IMR-90 (cell line): Measurements from ENCODE around the gene ELOVL5. TPM values are rescaled to one million over a fixed set of nuclear protein-coding genes. Genes with fewer than 3 reads are reported as not detected.

ENCODE experiments used
- ATAC-seq: fragments of 200-7000 bp; cut with Tn5 transposase; 2 replicates; pipeline ENCODE4 v1.9.1; 2020; ENCODE audit warnings: low read depth, mild to moderate bottlenecking, moderate library complexity
- BruUV-seq: library from RNA; stranded (reverse); fragments of 400-500 nt; replicated peaks from 2 replicates; lab custom pipeline; 2021; lab: Mats Ljungman, UMichigan
- CTCF ChIA-PET: fragments of 300-600 bp; formaldehyde crosslinking; extraction: SDS; loops from one replicate; lab custom pipeline; 2021; ENCODE audit warnings: antibody characterized with exemption; lab: Yijun Ruan, JAX
- POLR2A ChIA-PET: fragments of 300-600 bp; sonication (Branson Sonifier 250); formaldehyde crosslinking; loops from one replicate; lab custom pipeline; 2022; ENCODE audit warnings: antibody characterized with exemption; ENCODE audit not compliant: unreplicated experiment; lab: Charles Lee
- DNase-seq: peaks from one replicate; pipeline ENCODE4 v3.0.0; 2013
- H2AFZ ChIP-seq: replicated peaks from 2 replicates; pipeline ENCODE3; 2013; ENCODE audit warnings: low read length, mild to moderate bottlenecking; ENCODE audit not compliant: poor library complexity
- H2AK5ac ChIP-seq: 2 replicates; pipeline ENCODE4 v1.6.1; 2013; ENCODE audit warnings: low read depth, low read length, inconsistent platforms
- H2AK9ac ChIP-seq: replicated peaks from 2 replicates; pipeline ENCODE3; 2013; ENCODE audit warnings: mild to moderate bottlenecking, low read depth, low read length, moderate library complexity; ENCODE audit not compliant: poor library complexity
- H2BK120ac ChIP-seq: 2 replicates; pipeline ENCODE4 v1.6.1; 2013; ENCODE audit warnings: low read depth, low read length, inconsistent platforms
- H2BK15ac ChIP-seq: 3 replicates; pipeline ENCODE4 v1.6.1; 2013; ENCODE audit warnings: low read depth, low read length, inconsistent platforms
- H2BK20ac ChIP-seq: 2 replicates; pipeline ENCODE4 v1.6.1; 2013; ENCODE audit warnings: low read depth, mild to moderate bottlenecking, inconsistent platforms, low read length, moderate library complexity
- H2BK5ac ChIP-seq: 2 replicates; pipeline ENCODE4 v1.6.1; 2013; ENCODE audit warnings: mild to moderate bottlenecking, low read depth, low read length, inconsistent platforms; ENCODE audit not compliant: poor library complexity, severe bottlenecking
- H3K14ac ChIP-seq: replicated peaks from 2 replicates; pipeline ENCODE4 v1.6.1; 2013; ENCODE audit warnings: low read depth, low read length, inconsistent platforms
- H3K18ac ChIP-seq: 2 replicates; pipeline ENCODE4 v1.6.1; 2013; ENCODE audit warnings: low read depth, low read length, control low read depth
- H3K23ac ChIP-seq: 2 replicates; pipeline ENCODE4 v1.6.1; 2013; ENCODE audit warnings: low read depth, low read length, inconsistent platforms
- H3K27ac ChIP-seq: 2 replicates; pipeline ENCODE4 v1.5.1; 2013; ENCODE audit warnings: mild to moderate bottlenecking, control low read depth, low read length; ENCODE audit not compliant: insufficient read depth
- H3K27me3 ChIP-seq: 2 replicates; pipeline ENCODE4 v1.6.1; 2013; ENCODE audit warnings: low read length; ENCODE audit not compliant: control insufficient read depth, insufficient read depth
- H3K36me3 ChIP-seq: 2 replicates; pipeline ENCODE4 v1.6.1; 2013; ENCODE audit warnings: low read length, mixed read lengths; ENCODE audit not compliant: control insufficient read depth, insufficient read depth
- H3K4ac ChIP-seq: 2 replicates; pipeline ENCODE4 v1.6.1; 2013; ENCODE audit warnings: low read depth, low read length, inconsistent platforms
- H3K4me1 ChIP-seq: 2 replicates; pipeline ENCODE4 v1.6.1; 2013; ENCODE audit warnings: low read length, mixed read lengths; ENCODE audit not compliant: control insufficient read depth, insufficient read depth
- H3K4me2 ChIP-seq: 2 replicates; pipeline ENCODE4 v1.6.1; 2013; ENCODE audit warnings: low read depth, mild to moderate bottlenecking, control low read depth, low read length, moderate library complexity
- H3K4me3 ChIP-seq: 2 replicates; pipeline ENCODE4 v1.5.1; 2013; ENCODE audit warnings: low read depth, mild to moderate bottlenecking, control low read depth, low read length, moderate library complexity; ENCODE audit not compliant: insufficient read depth
- H3K56ac ChIP-seq: 2 replicates; pipeline ENCODE4 v1.6.1; 2013; ENCODE audit warnings: low read length, inconsistent platforms; ENCODE audit not compliant: insufficient read depth; ENCODE audit errors: extremely low read depth
- H3K79me1 ChIP-seq, 2 experiments: 2 replicates each; pipeline ENCODE4 v1.6.1; 2013; ENCODE audit warnings: low read length in 2 of 2, inconsistent platforms in 1 of 2, low read depth in 1 of 2
- H3K9ac ChIP-seq: 2 replicates; pipeline ENCODE4 v1.6.1; 2013; ENCODE audit warnings: low read depth, low read length, control low read depth
- H3K9me1 ChIP-seq: 2 replicates; pipeline ENCODE4 v1.6.1; 2013; ENCODE audit warnings: low read length, inconsistent platforms; ENCODE audit not compliant: insufficient read depth
- H3K9me3 ChIP-seq: 2 replicates; pipeline ENCODE4 v1.6.1; 2013; ENCODE audit warnings: low read length; ENCODE audit not compliant: control insufficient read depth, insufficient read depth
- H4K20me1 ChIP-seq: 2 replicates; pipeline ENCODE4 v1.6.1; 2013; ENCODE audit warnings: low read length, inconsistent platforms; ENCODE audit not compliant: insufficient read depth
- H4K5ac ChIP-seq: 2 replicates; pipeline ENCODE4 v1.6.1; 2013; ENCODE audit warnings: mild to moderate bottlenecking, low read depth, low read length, control low read depth
- H4K8ac ChIP-seq, 2 experiments: 2 replicates each; pipeline ENCODE4 v1.6.1; 2013; ENCODE audit warnings: low read depth in 2 of 2, low read length in 2 of 2, control low read depth in 1 of 2, inconsistent platforms in 1 of 2
- H4K91ac ChIP-seq: 2 replicates; pipeline ENCODE4 v1.6.1; 2013; ENCODE audit warnings: low read depth, low read length, inconsistent platforms; ENCODE audit not compliant: insufficient read depth
- BHLHE40 ChIP-seq: fragments of 150-350 bp; IDR thresholded peaks from 2 replicates; pipeline ENCODE4 v1.6.1; 2016; ENCODE audit warnings: mild to moderate bottlenecking, low read depth, low read length
- CEBPB ChIP-seq: IDR thresholded peaks from 2 replicates; pipeline ENCODE4 v1.6.1; 2012; ENCODE audit warnings: low read depth, low read length, improper control_type of control experiment
- CHD1 ChIP-seq: IDR thresholded peaks from 2 replicates; pipeline ENCODE4 v1.6.1; 2012; ENCODE audit warnings: low read depth, low read length, improper control_type of control experiment
- FOS ChIP-seq: fragments of 150-350 bp; IDR thresholded peaks from 2 replicates; pipeline ENCODE4 v1.6.1; 2016; ENCODE audit warnings: low read depth, low read length
- RCOR1 ChIP-seq: IDR thresholded peaks from 2 replicates; pipeline ENCODE4 v1.6.1; 2012; ENCODE audit warnings: mild to moderate bottlenecking, low read length, improper control_type of control experiment; ENCODE audit not compliant: insufficient replicate concordance
- WGBS, 2 experiments: methylation state at CpG; one replicate each; pipeline versions ENCODE4 v1.1.5 to v1.1.7; 2013; ENCODE audit warnings: missing lambda C conversion rate in 2 of 2; ENCODE audit not compliant: insufficient read length in 1 of 2; ENCODE audit errors: extremely low coverage in 2 of 2; 5-methylcytosine and 5-hydroxymethylcytosine counted together
- dilution Hi-C: fragments of 300-500 bp; cut with HindIII; formaldehyde crosslinking; loops from one replicate; pipeline ENCODE4 v1.14.3; 2018; ENCODE audit warnings: low sequenced_read_pairs; ENCODE audit not compliant: unreplicated experiment
- in situ Hi-C: fragments of 300-500 bp; cut with MboI; formaldehyde crosslinking; loops from 3 replicates; pipeline ENCODE4 v1.14.3; 2019; ENCODE audit warnings: low sequenced_read_pairs, inconsistent platforms, mixed read lengths
- intact Hi-C: fragments of 100-400 bp; cut with micrococcal nuclease; formaldehyde crosslinking; loops from 2 replicates; pipeline ENCODE4 v1.10.0; 2022
- polyA plus RNA-seq, 3 experiments: library from polyadenylated mRNA; depleted of rRNA; stranded (reverse); fragments of >200 nt; gene quantifications; 2 replicates each; pipeline ENCODE4 v1.2.3, GENCODE V29; 2012; ENCODE audit warnings: low replicate concordance in 1 of 3
- total RNA-seq: library from RNA; depleted of rRNA; stranded (reverse); fragments of >200 nt; gene quantifications from 2 replicates; pipeline ENCODE4 v1.2.3, GENCODE V29; 2012
- TF ChIP-seq, protein P1 (sequence below): fragments of 150-350 bp; IDR thresholded peaks from 2 replicates; pipeline ENCODE4 v1.6.1; 2017; ENCODE audit warnings: mild to moderate bottlenecking, antibody characterized with exemption, low read length, low read depth
- TF ChIP-seq, protein P2 (sequence below): fragments of 150-350 bp; IDR thresholded peaks from 2 replicates; pipeline ENCODE4 v1.6.1; 2016; ENCODE audit warnings: low read depth, mild to moderate bottlenecking, low read length, moderate library complexity, borderline replicate concordance

ELOVL5 gene
- total and polyA plus RNA-seq, 2 of the 4 experiments (the other 2 are of a cell fraction): 32.1 to 42.3 TPM

- H2AK9ac ChIP-seq: no peak overlapping the region
- in situ Hi-C loops: no loop called here
- H3K79me1 ChIP-seq: no peaks in the 10 kb centered on the region; a peak in 1 of 4 replicates
- no peak overlapping the region for H2BK120ac ChIP-seq
- H3K27ac ChIP-seq: no peak overlapping the region
- H4K5ac ChIP-seq: no peak overlapping the region
- H3K9me3 ChIP-seq: no peaks in the 10 kb centered on the region
- ChIA-PET POLR2A (no interaction called here), CTCF (no interaction called here)
- no peak overlapping the region for H2AK5ac ChIP-seq
- peaks cover 13% of the 10 kb centered on the region for H3K9me1 ChIP-seq
- H3K9ac ChIP-seq: no peak overlapping the region
- H4K91ac ChIP-seq: no peak overlapping the region
- dilution Hi-C loops: no loop called here
- H3K23ac ChIP-seq: 0 out of 2 replicates have a peak overlapping the region, but pooled peaks have one; percentile 24
- no peak overlapping the region for H2BK5ac ChIP-seq
- H2AFZ ChIP-seq: peak overlapping the region; percentile 14
- no peak overlapping the region for H2BK15ac ChIP-seq
- intact Hi-C loops: no loop called here
- no peak for TF ChIP-seq CEBPB
- TF ChIP-seq, protein P1, sequence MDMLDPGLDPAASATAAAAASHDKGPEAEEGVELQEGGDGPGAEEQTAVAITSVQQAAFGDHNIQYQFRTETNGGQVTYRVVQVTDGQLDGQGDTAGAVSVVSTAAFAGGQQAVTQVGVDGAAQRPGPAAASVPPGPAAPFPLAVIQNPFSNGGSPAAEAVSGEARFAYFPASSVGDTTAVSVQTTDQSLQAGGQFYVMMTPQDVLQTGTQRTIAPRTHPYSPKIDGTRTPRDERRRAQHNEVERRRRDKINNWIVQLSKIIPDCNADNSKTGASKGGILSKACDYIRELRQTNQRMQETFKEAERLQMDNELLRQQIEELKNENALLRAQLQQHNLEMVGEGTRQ: no peak
- no peak for TF ChIP-seq RCOR1
- no peak for TF ChIP-seq BHLHE40
- TF ChIP-seq, protein P2, sequence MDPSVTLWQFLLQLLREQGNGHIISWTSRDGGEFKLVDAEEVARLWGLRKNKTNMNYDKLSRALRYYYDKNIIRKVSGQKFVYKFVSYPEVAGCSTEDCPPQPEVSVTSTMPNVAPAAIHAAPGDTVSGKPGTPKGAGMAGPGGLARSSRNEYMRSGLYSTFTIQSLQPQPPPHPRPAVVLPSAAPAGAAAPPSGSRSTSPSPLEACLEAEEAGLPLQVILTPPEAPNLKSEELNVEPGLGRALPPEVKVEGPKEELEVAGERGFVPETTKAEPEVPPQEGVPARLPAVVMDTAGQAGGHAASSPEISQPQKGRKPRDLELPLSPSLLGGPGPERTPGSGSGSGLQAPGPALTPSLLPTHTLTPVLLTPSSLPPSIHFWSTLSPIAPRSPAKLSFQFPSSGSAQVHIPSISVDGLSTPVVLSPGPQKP: no peak
- no peak for TF ChIP-seq CHD1
- no peak for TF ChIP-seq FOS
- ATAC-seq: peak; percentile 90
- peaks cover 13% of the 10 kb centered on the region for H3K36me3 ChIP-seq
- H3K18ac ChIP-seq: no peak overlapping the region
- 56% methylated on average over 2 of the region's 2 CpGs; no CpG with 5 or more reads in 1 of the 2 experiments for WGBS, 2 experiments
- no peak overlapping the region for H3K4me3 ChIP-seq
- BruUV-seq: no TSS peak
- no peak overlapping the region for H2BK20ac ChIP-seq
- no peak overlapping the region for H3K4me2 ChIP-seq
- no peaks in the 10 kb centered on the region for H3K27me3 ChIP-seq
- peak; percentile 62 for DNase-seq
- H3K4me1 ChIP-seq: peaks cover 5% of the 10 kb centered on the region; the same call in 1 of the 2 replicates
- H3K56ac ChIP-seq: no peak overlapping the region
- no peak overlapping the region for H4K8ac ChIP-seq
- H3K14ac ChIP-seq: 0 out of 2 replicates have a peak overlapping the region, but pooled peaks have one; percentile 20
- H4K20me1 ChIP-seq: no peaks in the 10 kb centered on the region
- H3K4ac ChIP-seq: no peak overlapping the region
Measured at GRCh38 chr6:53263917-53264316, 84.8 kb downstream of the ELOVL5 start.
